ENCODE data around the gene P4HA3.

Gene P4HA3

DNA sequence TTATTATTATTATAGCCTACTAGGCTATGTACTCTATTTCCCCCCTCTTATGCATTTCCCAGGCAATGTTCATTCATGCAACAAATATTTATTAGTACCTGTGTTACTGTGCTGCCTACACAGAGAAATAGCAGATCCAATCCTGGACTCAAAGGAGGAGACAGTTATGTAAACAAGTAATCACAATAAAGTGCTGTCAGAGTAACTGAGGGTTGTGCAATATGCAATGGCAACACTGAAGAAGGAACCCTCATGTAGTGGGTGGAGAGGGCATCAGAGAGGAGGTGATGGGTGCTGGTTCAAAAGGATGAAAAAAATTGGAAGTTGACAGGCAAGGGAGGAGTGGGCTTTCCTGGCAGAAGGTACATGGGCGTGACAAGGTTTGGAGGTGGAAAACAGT lies 886 bp upstream of the P4HA3 start:
- Mint-ChIP-seq H3K9me3 (peaks cover 12% of the 10 kb centered on the region), H3K27me3 (ENCODE audit: low read depth) (peaks cover 40% of the 10 kb centered on the region), H3K4me3 (no peak overlapping the region), H3K27ac (no peak overlapping the region), H3K36me3 (ENCODE audit: low read depth) (no peaks in the 10 kb centered on the region), H3K4me1 (peaks cover 7% of the 10 kb centered on the region)
- TF ChIP-seq, protein P1, sequence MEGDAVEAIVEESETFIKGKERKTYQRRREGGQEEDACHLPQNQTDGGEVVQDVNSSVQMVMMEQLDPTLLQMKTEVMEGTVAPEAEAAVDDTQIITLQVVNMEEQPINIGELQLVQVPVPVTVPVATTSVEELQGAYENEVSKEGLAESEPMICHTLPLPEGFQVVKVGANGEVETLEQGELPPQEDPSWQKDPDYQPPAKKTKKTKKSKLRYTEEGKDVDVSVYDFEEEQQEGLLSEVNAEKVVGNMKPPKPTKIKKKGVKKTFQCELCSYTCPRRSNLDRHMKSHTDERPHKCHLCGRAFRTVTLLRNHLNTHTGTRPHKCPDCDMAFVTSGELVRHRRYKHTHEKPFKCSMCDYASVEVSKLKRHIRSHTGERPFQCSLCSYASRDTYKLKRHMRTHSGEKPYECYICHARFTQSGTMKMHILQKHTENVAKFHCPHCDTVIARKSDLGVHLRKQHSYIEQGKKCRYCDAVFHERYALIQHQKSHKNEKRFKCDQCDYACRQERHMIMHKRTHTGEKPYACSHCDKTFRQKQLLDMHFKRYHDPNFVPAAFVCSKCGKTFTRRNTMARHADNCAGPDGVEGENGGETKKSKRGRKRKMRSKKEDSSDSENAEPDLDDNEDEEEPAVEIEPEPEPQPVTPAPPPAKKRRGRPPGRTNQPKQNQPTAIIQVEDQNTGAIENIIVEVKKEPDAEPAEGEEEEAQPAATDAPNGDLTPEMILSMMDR (IDR thresholded peaks at IDR 0.05; ENCODE audit: unreplicated experiment in 3 of 3): no peak

DNA sequence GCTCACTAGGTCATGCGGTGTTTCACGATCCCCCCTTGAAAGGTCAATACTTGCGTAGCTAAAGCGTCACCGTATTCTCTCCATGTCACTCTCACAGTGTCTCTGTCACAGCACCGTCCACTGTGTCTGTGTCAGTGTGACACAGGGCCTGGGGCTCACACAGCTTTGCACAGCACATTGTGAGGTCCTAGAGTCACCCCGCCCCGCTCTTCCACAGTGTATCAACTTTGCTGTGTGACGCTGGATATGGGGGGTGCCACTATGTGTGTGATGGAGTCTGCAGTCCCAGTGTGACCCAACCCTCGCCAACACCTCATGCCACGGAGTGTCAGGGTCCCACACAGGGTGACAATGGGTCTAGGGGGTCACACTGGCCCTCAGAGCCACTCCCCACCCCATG lies 583 bp downstream of the P4HA3 start:
- no peaks in the 10 kb centered on the region for H3K36me3 Mint-ChIP-seq (ENCODE audit: low read depth)
- H3K9me3 Mint-ChIP-seq: peaks cover 5% of the 10 kb centered on the region
- peak overlapping the region; percentile 58 to 71 (median 68) for H3K4me3 Mint-ChIP-seq
- H3K4me1 Mint-ChIP-seq: peaks cover 12% of the 10 kb centered on the region
- H3K27ac Mint-ChIP-seq: no peak overlapping the region
- TF ChIP-seq, protein P1 (IDR thresholded peaks at IDR 0.05; ENCODE audit: unreplicated experiment in 3 of 3): no peak
- peaks cover 36% of the 10 kb centered on the region for H3K27me3 Mint-ChIP-seq (ENCODE audit: low read depth)

GRCh38 chr11:74307434-74307833 lies 4.0 kb downstream of the P4HA3 start:
- Mint-ChIP-seq H3K4me1 (peaks cover 12% of the 10 kb centered on the region), H3K36me3 (ENCODE audit: low read depth) (no peaks in the 10 kb centered on the region), H3K27ac (peak overlapping the region in 1 of 3 experiments; percentile 40), H3K9me3 (peaks cover 2% of the 10 kb centered on the region), H3K4me3 (no peak overlapping the region), H3K27me3 (ENCODE audit: low read depth) (peaks cover 30% of the 10 kb centered on the region)
- TF ChIP-seq, protein P1 (IDR thresholded peaks at IDR 0.05; ENCODE audit: unreplicated experiment in 3 of 3): no peak

DNA sequence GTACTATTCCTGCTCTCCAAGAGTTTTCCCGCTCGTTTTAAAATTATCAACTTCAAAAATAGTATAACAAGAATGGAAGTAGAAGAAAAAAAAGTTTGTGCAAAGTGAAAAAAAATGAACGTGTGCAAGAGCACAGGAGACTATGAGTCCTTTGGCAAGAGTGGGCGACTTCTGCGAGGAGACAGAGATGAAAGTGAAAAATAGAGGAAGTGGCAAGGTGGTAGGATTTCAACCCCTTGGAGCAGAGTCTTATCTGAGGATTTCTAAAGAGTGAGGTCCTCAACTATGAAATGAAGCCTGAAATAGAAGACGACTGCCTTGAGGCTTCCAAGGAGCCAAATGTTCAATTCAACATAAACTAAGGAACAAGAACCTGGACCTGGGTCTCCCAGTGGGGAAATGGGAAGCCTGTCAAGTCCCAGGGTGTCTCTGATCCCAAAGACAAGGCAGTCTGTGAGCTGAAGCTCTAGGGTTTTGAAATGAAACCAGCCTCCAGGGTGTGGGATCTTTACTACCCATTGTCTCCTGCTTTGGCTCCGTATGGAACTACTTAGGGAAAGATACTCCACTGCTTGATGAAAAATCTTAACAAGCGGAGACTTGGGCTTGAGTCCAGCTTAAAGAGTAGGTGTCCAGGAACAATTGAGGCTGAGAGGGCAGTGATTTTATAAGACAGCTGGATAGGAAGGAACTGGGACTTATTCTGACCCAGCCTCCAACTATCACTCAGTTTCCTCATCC lies 4.8 kb downstream of the P4HA3 start:
- H3K27ac Mint-ChIP-seq: peak overlapping the region in 1 of 3 experiments; percentile 40
- H3K4me3 Mint-ChIP-seq: no peak overlapping the region
- TF ChIP-seq, protein P1 (IDR thresholded peaks at IDR 0.05; ENCODE audit: unreplicated experiment in 3 of 3): no peak
- no peaks in the 10 kb centered on the region for H3K36me3 Mint-ChIP-seq (ENCODE audit: low read depth)
- H3K27me3 Mint-ChIP-seq (ENCODE audit: low read depth): peaks cover 23% of the 10 kb centered on the region
- H3K4me1 Mint-ChIP-seq: peaks cover 9% of the 10 kb centered on the region
- no peaks in the 10 kb centered on the region for H3K9me3 Mint-ChIP-seq

DNA sequence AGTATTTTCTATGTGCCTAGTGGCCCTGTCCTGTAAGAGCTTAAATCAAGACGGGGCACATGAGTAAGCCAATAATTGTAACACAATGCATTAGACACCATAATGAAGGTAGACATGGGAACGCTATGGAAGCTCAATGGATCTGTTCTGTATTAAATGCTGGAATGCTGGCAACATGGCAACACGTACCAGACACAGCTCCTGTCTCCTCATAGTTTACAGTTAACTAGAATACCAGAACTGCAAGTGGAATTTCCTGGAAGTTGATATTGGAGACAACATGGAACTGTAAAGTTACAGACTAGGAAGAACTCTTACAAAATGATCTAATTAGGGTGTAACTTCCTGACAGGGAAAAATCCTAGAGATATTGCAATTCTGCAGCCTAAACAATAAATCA lies 12.4 kb downstream of the P4HA3 start:
- no peaks in the 10 kb centered on the region for H3K36me3 Mint-ChIP-seq (ENCODE audit: low read depth)
- no peak overlapping the region for H3K4me3 Mint-ChIP-seq
- H3K4me1 Mint-ChIP-seq: no peaks in the 10 kb centered on the region
- peaks cover 2% of the 10 kb centered on the region for H3K9me3 Mint-ChIP-seq
- TF ChIP-seq, protein P1 (IDR thresholded peaks at IDR 0.05; ENCODE audit: unreplicated experiment in 3 of 3): no peak
- no peak overlapping the region for H3K27ac Mint-ChIP-seq
- peaks cover 22% of the 10 kb centered on the region for H3K27me3 Mint-ChIP-seq (ENCODE audit: low read depth)

- TF ChIP-seq, protein P1 (IDR thresholded peaks at IDR 0.05; ENCODE audit: unreplicated experiment in 3 of 3): no peak
- Mint-ChIP-seq H3K9me3 (peaks cover 4% of the 10 kb centered on the region), H3K36me3 (ENCODE audit: low read depth) (no peaks in the 10 kb centered on the region), H3K27ac (no peak overlapping the region), H3K27me3 (ENCODE audit: low read depth) (peaks cover 23% of the 10 kb centered on the region), H3K4me1 (no peaks in the 10 kb centered on the region), H3K4me3 (no peak overlapping the region)
Observed at GRCh38 chr11:74297484-74297883, 14.0 kb downstream of the P4HA3 start.
